ENCODE measurements around the gene GREM1.

The GREM1 gene

DNA sequence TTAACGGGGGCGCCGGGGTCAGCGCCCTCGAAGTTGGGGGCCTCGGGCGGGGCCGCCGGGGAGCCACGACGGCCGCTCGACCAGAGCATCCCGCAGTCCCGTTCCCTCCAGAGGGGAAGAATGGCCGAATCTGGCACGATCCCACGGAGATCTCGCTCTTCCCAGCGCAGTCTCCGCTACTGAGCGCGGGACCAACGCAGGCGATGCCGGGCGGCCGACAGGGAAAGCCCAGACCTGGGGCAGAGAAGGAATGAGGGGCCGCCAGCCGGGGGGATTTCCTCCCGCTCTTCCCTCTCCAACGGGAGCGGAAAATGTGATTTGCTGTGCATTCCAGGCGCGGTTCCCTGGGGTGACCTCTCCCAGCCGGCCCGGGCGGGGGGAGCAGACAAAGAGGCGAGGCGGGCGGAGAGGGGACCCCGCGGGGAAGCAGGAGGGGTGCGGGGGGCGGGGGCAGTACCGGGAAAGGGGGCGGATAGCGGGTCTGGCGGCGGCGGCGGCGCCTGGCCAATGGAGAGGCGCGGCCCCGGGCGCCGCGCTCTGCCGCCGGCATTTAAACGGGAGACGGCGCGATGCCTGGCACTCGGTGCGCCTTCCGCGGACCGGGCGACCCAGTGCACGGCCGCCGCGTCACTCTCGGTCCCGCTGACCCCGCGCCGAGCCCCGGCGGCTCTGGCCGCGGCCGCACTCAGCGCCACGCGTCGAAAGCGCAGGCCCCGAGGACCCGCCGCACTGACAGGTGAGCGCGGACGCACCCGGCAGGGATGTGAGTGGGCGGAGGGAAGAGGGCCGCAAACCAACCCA lies at the start of gene GREM1:
Gene GREM1, plus strand, starts transcription at position 579 of the 801 bp plus-strand sequence. CDS start 12,687 bp downstream, outside the sequence.
- no peak for ATAC-seq

DNA sequence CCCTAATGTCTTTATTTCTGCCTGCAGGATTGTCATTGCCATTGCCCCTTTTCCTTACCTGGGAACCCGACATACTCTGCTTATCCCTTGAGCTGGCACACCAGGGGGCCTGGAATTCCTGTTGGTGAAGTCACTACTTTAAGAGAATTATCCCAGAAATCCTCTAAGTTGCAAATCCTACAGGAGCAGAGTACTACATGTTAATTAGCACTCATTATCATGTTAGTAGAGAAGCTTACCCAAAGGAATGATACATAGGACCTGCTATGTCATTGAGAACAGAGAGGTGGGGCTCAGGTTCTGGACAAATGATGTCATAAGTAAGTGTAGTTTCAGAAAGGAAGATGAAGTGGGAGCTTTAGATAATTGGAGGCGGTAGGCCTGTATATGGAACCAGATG lies 48.9 kb upstream of the GREM1 start:
- no peak for ATAC-seq

DNA sequence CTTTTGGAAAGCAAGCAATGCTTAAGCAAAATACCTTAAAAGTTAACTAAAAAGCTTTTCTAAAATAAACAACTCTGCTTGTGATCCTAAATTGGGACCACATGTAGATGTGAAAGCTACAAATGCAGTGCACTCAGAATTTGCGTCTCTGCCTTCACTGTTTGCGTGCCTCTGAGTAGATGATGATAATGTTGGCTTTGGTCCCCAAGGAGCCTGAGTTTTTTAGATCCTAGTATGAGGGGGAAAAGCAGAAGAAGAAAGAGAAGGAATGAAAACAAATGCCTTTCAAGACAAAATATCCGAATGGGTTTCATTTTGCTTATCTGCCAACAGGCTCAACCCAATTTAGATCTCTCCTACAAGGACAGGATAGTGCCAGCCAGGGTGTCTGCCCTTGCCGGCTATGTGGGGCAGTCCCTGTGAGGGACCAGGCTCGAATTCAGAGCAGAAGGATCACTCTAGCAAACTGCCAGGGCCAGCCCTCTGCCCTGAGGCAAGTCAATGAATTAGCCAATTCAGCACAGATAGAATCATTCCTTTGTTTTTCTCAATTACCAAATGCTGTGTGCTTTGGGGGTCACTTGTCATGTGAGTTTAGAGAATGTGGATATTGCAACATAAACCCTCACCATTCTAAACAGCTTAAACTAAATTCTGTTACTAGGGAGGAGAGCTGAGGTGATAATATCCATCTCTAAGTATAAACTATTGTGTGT lies 47.8 kb upstream of the GREM1 start:
- ATAC-seq: no peak

DNA sequence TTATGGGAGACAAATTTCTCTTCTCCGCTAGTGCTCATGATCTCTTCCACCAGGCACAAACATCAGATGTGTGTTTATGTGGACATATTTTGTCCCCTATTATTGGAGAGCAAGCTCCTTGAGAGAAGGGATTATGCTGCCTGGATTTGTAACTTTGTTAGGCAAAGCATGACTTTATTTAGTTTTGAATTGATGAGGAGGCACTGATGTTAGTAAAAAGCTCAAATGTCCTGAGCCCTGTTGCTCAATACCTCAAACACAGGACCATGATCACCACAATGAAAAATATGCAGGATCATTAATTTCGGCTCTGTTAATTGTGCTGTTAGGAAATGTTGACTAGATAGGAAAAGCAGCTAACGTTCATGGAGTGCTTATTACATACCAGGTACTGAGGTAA lies 47.2 kb upstream of the GREM1 start:
- ATAC-seq: no peak

DNA sequence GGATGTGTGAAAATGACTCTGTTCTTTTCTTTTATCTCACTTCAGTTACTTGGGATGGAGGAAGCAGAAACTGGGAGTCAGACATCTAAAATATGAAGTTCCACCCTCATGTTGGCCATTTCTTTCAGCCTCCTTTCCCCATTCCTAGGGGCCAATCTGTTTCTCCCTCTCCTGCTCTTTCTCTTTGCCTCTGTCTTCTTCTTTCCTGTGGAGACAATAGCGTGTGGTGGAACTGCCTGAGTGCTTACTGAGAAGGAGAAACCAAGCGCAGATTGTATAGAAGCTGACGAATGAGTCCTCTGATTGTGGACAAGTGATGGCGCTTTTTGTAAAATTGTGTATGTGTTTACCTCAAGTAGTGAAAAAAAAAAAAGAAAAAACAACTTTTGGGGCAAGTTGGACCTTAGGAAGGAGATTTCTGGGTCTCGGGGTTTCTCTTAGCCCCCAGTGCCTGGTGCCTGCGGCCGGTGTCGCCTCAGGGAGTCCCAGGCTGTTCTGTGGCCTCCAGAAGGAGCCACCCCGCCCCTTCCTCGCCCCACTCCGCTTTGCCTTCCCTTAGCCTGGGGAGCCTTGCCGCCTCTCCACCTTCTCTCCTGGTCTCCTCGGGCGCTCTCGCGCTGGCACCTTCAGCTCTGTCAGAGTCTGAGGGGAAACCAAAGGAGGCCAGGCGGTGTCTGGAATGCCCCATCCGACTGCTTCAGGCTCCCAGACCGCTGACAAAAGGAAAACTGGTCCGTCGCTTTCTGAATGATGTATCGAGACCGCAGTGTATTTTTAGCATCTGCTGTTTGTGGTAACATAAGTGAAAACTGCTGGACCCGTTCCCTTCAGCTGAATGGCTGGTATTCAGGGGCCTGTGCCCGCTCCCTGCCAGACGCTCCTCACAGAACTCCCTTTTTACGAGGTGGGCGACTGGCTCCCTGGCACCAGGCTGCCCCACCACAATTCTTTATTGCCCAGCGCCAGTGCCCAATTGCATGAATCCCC lies 46.2 kb upstream of the GREM1 start:
- no peak for ATAC-seq

DNA sequence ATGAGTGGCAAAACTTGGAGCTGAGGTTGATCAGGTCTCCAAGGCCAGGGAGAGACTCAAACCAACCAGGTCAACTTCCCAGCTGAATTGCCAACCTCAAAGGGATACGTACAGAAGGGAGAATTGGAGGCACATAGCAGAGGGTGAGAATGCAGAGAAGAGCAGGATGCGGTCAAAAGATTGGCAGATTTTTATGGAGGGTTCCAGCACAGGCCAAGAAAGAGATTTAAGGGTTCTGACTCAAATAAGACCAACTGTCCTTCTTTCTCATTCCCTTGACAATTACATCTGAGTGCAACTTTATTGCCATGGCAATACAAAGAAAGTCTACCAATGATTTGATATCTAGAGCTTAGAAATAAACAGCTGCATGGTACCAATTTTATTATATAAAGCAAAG lies 43.1 kb upstream of the GREM1 start:
- no peak for ATAC-seq

DNA sequence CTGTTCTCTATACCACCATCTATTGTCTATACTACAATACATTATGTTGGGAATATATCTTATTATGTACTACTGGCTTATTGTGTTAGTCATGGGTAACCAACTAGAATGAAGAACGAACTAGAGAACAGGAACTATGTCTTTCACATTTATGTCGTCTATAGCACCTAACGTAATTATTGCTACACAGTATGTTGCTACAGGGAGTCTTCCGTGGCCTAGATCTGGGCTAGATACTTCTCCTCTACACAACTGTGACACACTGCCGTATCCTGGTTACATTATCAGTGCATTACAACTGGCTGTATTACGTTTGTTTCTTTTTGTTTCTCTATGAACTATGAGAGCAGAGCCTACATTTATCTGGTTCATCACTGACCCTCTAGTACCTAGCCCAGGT lies 42.3 kb upstream of the GREM1 start:
- ATAC-seq: no peak

DNA sequence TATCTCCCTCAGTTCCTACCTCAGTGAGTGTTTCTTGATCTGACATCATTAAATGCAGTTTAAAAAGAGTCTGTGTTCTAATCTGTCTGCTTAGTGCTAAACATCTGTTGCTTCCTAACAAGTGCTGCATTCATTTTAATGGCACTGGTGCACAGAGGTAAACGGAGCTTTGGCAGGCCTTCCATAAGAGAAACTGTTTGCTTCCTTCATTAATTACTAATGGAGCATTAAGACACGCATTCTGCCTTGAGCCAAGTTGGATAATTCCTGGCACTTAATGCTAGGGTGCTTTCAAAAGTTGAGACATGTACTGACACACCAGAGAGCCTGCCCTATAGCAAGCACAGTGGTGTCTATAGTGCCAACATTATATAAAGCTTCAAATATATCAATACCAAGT lies 41.6 kb upstream of the GREM1 start:
- no peak for ATAC-seq

DNA sequence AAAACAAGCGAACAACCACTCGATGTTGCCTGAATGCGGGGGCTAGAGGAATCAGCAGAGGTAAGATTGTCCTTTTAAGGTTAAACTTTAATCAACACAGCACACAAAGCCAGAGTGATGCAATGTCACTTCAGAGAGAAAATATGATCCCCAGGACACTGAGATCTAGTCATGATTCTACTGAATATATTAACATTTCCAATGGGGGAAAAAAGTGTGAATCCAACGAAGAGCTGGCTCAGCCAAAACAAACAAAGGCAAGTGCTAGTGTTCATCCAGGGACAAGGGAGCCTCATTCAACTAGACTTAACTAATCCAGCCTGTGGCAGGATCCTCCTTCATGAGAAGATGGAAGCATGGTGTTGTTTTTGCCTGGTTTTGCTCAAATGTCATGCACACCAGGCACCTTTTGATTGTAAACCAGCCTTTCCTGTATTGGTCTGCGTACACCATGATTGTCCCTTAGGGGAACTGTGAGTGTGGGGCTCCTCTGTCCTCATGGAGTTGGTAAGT lies 40.5 kb upstream of the GREM1 start:
- ATAC-seq: no peak

DNA sequence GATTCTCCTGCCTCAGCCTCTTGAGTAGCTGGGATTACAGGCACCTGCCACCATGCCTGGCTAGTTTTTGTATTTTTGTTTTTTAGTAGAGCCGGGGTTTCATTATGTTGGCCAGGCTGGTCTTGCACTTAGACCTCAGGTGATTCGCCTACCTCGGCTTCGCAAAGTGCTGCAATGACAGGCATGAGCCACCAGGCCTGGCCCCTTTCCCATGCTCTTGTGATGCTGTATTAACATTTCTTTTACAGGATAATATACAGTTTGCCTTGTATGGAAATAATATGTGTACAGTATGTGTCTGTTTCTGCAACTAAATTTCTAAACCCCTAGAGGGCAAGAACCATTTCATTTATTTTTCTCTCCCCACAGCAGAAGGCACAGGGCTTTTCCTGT lies 38.5 kb upstream of the GREM1 start:
- no peak for ATAC-seq

DNA sequence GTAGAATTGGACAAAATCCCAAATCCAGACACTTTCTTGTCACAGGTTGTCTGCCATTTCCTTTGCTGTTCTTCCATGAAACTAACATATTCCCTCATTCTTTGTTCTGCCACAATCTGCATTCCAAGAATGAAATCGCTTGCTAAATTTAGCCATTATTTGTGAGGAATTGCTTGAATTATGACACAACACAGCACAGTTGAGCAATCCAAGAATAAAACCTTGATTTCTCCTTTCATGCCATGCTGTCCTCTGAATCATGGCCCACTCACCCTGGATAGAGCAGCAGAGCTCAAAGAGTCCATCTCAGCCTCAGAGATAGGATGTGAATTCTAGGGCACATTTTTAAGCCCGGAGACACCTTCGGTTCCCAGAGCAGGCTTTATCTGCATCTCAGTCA lies 35.2 kb upstream of the GREM1 start:
- no peak for ATAC-seq

DNA sequence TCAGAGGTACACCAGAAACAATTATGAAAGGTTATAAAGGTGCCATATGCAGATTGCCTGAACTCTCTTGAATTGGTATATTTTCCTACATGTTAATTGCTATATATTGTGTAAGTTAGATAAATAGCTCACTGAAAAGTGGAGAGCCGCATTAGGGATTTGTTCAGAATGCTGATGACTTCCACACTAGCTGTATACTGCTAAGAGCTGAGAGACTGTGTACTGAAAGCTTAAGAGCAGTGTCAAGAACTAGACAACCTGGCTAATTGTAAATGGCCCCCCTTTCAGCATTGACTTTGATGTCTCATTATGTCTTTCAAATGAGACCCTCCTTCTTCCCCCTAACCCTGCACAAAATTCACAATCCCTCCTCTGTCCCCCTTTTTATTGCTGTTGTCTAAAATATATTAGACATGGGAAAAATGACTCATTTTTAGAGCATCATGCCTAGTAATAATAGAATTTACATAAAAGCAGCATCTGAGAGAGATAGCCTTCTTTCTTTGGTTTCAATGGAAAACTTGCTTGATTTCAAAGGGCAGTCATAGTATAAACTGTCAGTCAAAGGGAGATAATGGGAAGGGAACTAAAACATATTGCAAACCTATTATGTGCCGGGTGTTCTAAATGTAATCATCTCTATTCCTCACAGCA lies 34.7 kb upstream of the GREM1 start:
- ATAC-seq: no peak

DNA sequence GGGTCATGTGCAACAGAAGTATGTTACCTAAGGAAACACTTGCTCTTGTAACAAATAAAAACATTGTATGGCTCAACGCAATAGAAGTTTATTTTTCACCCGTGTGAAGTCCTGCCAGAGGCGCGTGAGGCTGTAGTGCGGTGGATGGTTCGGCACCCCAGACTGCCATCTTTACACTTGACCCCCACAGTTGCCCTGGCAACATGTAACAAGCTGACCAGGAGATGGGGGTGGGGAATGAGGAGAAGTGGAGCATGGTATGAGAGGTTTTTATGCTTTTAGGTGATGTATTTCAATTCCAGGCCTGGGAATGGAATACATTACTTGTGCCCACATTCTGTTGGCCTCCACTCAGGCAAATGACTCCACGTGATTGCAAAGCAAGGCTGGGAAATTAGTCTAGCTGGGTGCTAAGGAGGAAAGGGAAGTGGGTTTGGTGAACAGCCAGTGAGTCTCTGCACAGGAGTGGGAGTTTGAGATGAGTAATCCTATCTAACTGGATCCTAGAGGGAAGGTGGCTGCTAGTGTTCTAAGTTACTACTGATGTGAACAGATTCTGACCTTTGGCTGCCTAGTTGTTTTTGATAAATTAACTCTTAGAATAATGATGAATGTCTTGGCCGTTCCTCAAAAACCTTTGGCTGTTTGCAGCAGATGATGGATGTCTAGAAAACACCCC lies 33.8 kb upstream of the GREM1 start:
- no peak for ATAC-seq

DNA sequence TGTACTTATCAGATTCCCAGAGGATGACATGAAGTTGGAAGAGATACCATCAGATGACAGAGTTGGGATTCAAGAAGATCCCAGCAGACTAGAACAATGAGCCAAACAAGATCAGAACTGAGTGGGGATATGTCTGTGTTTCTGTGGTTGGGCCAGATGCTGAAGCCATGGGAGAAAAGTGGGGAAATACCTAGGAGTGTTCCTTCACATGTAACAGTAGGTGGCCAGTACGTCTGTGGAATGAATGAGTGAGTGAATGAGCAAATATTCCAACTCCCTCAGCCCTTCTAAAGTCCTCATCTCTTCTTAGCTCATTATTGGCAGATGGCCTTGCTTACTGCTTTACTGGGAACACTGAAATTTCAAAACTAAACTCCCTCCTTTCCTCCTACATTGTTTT lies 32.2 kb upstream of the GREM1 start:
- no peak for ATAC-seq

DNA sequence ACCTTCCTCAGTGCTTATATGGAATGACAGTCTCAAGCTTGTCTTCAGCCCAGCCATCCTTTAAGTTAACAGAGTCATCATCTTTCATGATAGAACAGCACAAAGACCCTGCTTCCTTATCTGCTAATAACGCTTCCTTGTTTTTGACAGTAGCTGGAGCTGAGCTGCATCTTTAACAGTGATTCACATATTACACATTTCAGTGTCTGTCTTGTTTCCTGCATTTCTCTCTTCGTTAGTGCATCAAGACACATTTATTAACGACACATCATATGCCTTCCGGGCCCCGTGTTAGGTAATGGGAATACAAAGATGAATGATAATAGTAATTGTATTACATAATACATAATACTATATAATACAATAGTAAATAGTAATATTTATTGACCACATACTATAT lies 30.2 kb upstream of the GREM1 start:
- no peak for ATAC-seq

DNA sequence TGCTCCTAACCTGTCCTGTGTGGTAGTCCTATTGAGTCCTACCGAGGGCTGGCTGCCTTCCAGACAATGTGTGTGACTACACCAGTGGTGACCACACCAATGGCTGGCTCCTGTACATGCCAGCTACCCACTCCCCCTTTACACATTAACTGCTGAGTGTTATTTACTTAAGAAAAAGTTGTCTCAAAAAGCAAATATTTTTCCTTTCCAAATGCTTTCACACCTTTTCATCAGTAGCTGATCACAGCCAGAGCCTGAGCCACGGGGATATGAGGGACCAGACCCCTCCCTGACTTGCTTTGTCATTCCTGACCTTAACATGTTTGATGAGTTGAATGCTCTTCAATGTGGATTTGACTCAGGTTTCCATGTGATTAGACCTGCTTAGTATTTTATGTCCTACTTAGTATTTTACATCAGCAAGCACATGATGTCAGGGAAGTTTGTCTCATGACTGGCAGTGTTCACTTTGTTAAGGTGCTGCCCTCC lies 29.6 kb upstream of the GREM1 start:
- no peak for ATAC-seq

DNA sequence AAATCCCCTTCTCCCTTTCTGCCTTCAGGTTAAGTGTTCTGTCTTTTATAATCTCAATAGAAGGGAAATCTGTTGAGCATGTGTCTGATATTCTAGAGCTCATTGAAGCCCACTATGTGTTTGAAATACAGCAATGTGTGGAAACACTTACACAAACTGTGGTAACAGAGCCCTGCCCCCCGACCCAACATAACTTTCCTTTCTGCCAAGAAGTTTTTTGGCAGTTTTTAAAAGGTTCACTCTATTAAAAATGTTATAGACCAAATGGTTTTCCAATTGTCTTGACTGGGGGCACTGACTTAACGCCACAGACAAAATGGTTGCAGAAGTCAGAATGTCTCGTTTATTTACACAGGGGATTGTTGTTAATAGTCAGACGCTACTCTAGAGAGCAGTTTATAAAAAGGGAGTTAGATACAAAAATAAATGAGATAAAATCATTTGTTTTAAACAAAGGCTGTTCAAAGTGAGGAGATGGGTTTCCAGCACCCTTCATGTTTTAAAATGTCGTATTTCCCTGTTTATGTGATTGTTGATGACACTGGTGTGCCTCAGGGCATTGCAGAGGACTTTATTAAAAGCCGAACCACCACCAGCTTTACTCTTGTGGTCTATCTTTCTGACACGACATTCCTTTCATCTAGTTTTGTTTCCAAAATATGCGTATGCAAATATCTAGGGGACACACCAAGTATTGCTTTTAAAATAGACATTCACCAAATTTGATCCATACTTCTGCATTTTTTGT lies 26.7 kb upstream of the GREM1 start:
- no peak for ATAC-seq

DNA sequence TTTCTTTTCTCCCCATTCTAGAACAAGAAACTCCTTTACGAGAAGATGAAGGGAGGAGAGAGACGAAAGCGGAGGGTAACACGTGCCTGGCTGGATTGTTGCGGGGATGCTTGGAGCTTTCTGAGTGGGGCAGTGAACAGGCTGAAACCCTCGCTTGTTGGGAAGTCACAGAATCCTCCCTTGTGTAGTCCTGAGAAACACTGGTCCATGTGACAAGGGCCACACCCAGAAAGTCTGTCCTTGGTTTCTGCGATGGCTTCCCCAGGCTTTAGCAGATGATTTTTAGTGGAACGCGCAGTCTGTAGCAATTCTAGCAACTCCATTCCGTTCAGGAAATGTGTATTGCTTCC lies 26.1 kb upstream of the GREM1 start:
- no peak for ATAC-seq

DNA sequence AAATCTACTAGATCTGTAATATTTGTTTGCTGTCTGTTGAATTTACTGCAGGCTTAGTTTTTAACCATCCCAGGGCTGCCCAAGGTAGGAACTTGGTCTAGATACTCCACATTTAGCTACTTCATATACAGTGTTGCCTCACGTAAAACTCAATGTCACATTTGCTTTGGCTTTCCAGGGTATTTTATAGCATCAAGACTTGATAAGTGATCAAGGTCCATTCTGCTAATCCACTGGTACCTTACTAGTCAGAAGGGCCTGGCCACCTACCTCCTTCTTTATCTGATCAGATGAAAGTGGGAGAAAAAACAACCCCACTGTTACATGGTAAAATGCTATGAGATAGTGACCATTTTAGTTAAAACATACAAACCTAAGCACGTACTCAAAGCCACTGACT lies 25.5 kb upstream of the GREM1 start:
- ATAC-seq: no peak

DNA sequence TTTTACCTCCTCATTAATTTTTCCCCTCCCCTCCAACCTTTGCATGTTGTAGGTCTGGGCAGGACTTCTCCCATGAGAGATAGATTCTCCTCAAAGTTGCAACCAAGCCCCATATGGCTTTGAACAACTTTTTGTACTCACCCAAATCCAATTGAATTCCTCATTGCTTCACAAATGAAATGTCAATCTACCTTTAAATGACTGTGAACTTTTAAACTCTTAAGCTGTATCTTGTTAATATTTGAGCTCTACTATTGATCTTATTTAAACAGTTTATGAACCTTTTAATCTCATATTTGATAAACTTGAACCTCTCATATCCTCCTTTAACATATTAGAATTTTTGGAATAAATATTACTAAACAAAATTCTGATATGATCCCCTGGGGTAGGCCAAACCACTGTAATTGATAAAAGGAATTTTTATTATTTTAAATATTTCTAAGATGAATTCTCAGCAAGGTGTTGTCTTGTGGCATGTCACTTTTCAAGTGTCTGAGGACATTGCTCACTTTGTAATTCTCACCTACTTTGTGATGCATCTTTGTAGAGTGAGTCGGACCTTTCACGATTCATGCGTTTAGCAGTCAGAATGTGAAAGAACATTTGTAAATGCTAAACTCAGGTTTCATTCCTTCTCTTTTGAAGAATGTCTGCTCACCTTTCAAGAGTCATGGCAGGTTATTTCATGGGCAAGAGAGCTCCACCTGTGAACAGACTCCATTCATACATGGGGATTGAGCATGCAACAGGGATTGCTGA lies 23.4 kb upstream of the GREM1 start:
- ATAC-seq: no peak
